HCT116 (cell line): ENCODE measurements around the gene RPTOR. TPM values are rescaled to one million over a fixed set of nuclear protein-coding genes. Genes with fewer than 3 reads are reported as not detected.

Experiments used
- ATAC-seq: fragments of 200-7000 bp; cut with Tn5 transposase; 2 replicates; pipeline ENCODE4 v1.9.1; 2020; ENCODE audit warnings: mild to moderate bottlenecking, moderate library complexity
- BruUV-seq: library from RNA; stranded (reverse); fragments of 400-500 nt; replicated peaks from 2 replicates; lab custom pipeline; 2021; lab: Mats Ljungman, UMichigan
- CTCF ChIA-PET: fragments of 300-600 bp; sonication (Branson Sonifier 250); formaldehyde crosslinking; loops from one replicate; lab custom pipeline; 2021; ENCODE audit warnings: antibody characterized with exemption; lab: Charles Lee
- POLR2A ChIA-PET: fragments of 300-600, 350-600 bp; sonication (Branson Sonifier 250); formaldehyde crosslinking; loops from one replicate; lab custom pipeline; 2021; ENCODE audit warnings: antibody characterized with exemption; lab: Charles Lee
- RAD21 ChIA-PET, 2 experiments: fragments of 300-600 bp; sonication (Branson Sonifier 250); formaldehyde crosslinking; loops; one replicate each; lab custom pipeline; 2023; ENCODE audit warnings: low total read pairs in 2 of 2; ENCODE audit not compliant: uncharacterized antibody in 2 of 2, unreplicated experiment in 2 of 2, low non-redundant PET in 1 of 2; lab: Charles Lee
- DNase-seq: peaks from one replicate; pipeline ENCODE4 v3.0.0-alpha.2; 2010; ENCODE audit warnings: low read depth, low spot score
- H2AFZ ChIP-seq: fragments of 200-600 bp; shearing (Covaris generic), sonication (generic); 2 replicates; pipeline ENCODE4 v1.6.1; 2017; ENCODE audit warnings: low read depth, mixed run types, mixed read lengths, antibody characterized with exemption, low read length; ENCODE audit not compliant: poor library complexity, severe bottlenecking
- H3K27ac ChIP-seq: 2 replicates; pipeline ENCODE4 v1.5.1; 2012; ENCODE audit warnings: low read depth, low read length
- H3K27me3 ChIP-seq: fragments of 200-600 bp; sonication (generic); 2 replicates; pipeline ENCODE4 v1.6.1; 2016; ENCODE audit warnings: mixed run types, low read length, mixed read lengths; ENCODE audit not compliant: insufficient read depth
- H3K36me3 ChIP-seq, 2 experiments: fragments of 200-500 bp in 1 of 2; fragments of 200-600 bp in 1 of 2; sonication (Bioruptor generic) in 1 of 2; sonication (generic) in 1 of 2; 2 replicates each; pipeline versions ENCODE4 v1.5.1 to v1.6.1; 2014 to 2016; ENCODE audit warnings: low read length in 2 of 2, inconsistent platforms in 1 of 2, mixed read lengths in 1 of 2, mixed run types in 1 of 2; ENCODE audit not compliant: insufficient read depth in 2 of 2, control insufficient read depth in 1 of 2
- H3K4me1 ChIP-seq, 2 experiments: fragments of 200-600 bp in 1 of 2; sonication (generic) in 1 of 2; 2 replicates each; pipeline versions ENCODE4 v1.5.1 to v1.6.1; 2012 to 2017; ENCODE audit warnings: low read length in 2 of 2, inconsistent platforms in 1 of 2, mild to moderate bottlenecking in 1 of 2, mixed read lengths in 1 of 2, mixed run types in 1 of 2, moderate library complexity in 1 of 2; ENCODE audit not compliant: insufficient read depth in 2 of 2, control insufficient read depth in 1 of 2
- H3K4me2 ChIP-seq: fragments of 200-600 bp; sonication (generic); 2 replicates; pipeline ENCODE4 v1.6.1; 2017; ENCODE audit warnings: mixed run types, low read length, mixed read lengths
- H3K4me3 ChIP-seq, 2 experiments: fragments of 200-600 bp in 1 of 2; sonication (generic) in 1 of 2; replicated peaks in 1 of 2; 2 replicates each; pipeline ENCODE4 v1.5.1; 2011 to 2016; ENCODE audit warnings: low read length in 2 of 2, control low read depth in 1 of 2, low read depth in 1 of 2, mild to moderate bottlenecking in 1 of 2, mixed read lengths in 1 of 2, mixed run types in 1 of 2
- H3K79me2 ChIP-seq: fragments of 200-600 bp; sonication (generic); 2 replicates; pipeline ENCODE4 v1.6.1; 2017; ENCODE audit warnings: mild to moderate bottlenecking, mixed run types, low read length, moderate library complexity, mixed read lengths; ENCODE audit not compliant: insufficient read depth
- H3K9ac ChIP-seq: fragments of 200-600 bp; sonication (generic); 2 replicates; pipeline ENCODE4 v1.6.1; 2016; ENCODE audit warnings: low read length, mixed read lengths
- H3K9me2 ChIP-seq: fragments of 200-600 bp; sonication (generic), shearing (Covaris generic); 2 replicates; pipeline ENCODE4 v1.6.1; 2017; ENCODE audit warnings: mixed run types, mild to moderate bottlenecking, moderate library complexity; ENCODE audit not compliant: insufficient read depth
- H3K9me3 ChIP-seq, 2 experiments: fragments of 200-500 bp in 1 of 2; fragments of 200-600 bp in 1 of 2; sonication (Bioruptor generic) in 1 of 2; sonication (generic) in 1 of 2; 2 replicates each; pipeline ENCODE4 v1.6.1; 2014 to 2017; ENCODE audit warnings: low read length in 2 of 2, mixed read lengths in 2 of 2, inconsistent platforms in 1 of 2, low read depth in 1 of 2, mild to moderate bottlenecking in 1 of 2, mixed run types in 1 of 2, moderate library complexity in 1 of 2; ENCODE audit not compliant: control insufficient read depth in 1 of 2, insufficient read depth in 1 of 2
- H4K20me1 ChIP-seq: fragments of 200-600 bp; sonication (generic), shearing (Covaris generic); 2 replicates; pipeline ENCODE4 v1.6.1; 2017; ENCODE audit warnings: mixed run types, mild to moderate bottlenecking, moderate library complexity; ENCODE audit not compliant: insufficient read depth
- CEBPB ChIP-seq: IDR thresholded peaks from 2 replicates; pipeline ENCODE4 v1.6.1; 2012; ENCODE audit warnings: low read depth
- CTCF ChIP-seq, 3 experiments: fragments of 200-600 bp in 1 of 3; sonication (generic) in 1 of 3; IDR thresholded peaks in 2 of 3; conservative IDR thresholded peaks in 1 of 3; 2 replicates each; pipeline ENCODE4 v1.5.1; 2012 to 2017; ENCODE audit warnings: low read depth in 2 of 3, low read length in 2 of 3, antibody characterized with exemption in 1 of 3, borderline replicate concordance in 1 of 3, control low read depth in 1 of 3, mild to moderate bottlenecking in 1 of 3, mixed read lengths in 1 of 3, mixed run types in 1 of 3, moderate library complexity in 1 of 3; ENCODE audit not compliant: insufficient read depth in 1 of 3
- EGR1 ChIP-seq: IDR thresholded peaks from 2 replicates; pipeline ENCODE4 v1.6.1; 2012; ENCODE audit warnings: low read depth
- ELF1 ChIP-seq: IDR thresholded peaks from 2 replicates; pipeline ENCODE4 v1.6.1; 2012; ENCODE audit warnings: low read depth, borderline replicate concordance
- EZH2phosphoT487 ChIP-seq: fragments of 200-600 bp; IDR thresholded peaks from 2 replicates; pipeline ENCODE4 v1.6.1; 2018; ENCODE audit warnings: antibody characterized with exemption, borderline replicate concordance
- JUND ChIP-seq: IDR thresholded peaks from 2 replicates; pipeline ENCODE4 v1.6.1; 2012
- MAX ChIP-seq: IDR thresholded peaks from 2 replicates; pipeline ENCODE4 v1.6.1; 2012
- POLR2A ChIP-seq: IDR thresholded peaks from 2 replicates; pipeline ENCODE4 v1.7.0; 2011; ENCODE audit warnings: borderline replicate concordance; ENCODE audit not compliant: insufficient read depth, insufficient read length; ENCODE audit errors: extremely low read depth
- POLR2AphosphoS5 ChIP-seq: IDR thresholded peaks from 2 replicates; pipeline ENCODE4 v1.6.1; 2011; ENCODE audit warnings: mild to moderate bottlenecking, low read depth, low read length, moderate library complexity
- RAD21 ChIP-seq: IDR thresholded peaks from 2 replicates; pipeline ENCODE4 v1.6.1; 2012; ENCODE audit warnings: low read depth, mild to moderate bottlenecking
- SP1 ChIP-seq: IDR thresholded peaks from 2 replicates; pipeline ENCODE4 v1.6.1; 2012; ENCODE audit warnings: low read depth
- ZNF274 ChIP-seq: fragments of 200-500 bp; sonication (Bioruptor generic); IDR thresholded peaks from 2 replicates; pipeline ENCODE4 v1.6.1; 2014; ENCODE audit warnings: mild to moderate bottlenecking, low read depth, low read length, inconsistent platforms
- intact Hi-C: fragments of 100-400 bp; cut with micrococcal nuclease; formaldehyde crosslinking; loops from 2 replicates; pipeline ENCODE4 v1.10.0; 2022
- total RNA-seq: library from RNA; stranded (reverse); gene quantifications from one replicate; pipeline ENCODE4 v1.2.1, GENCODE V29; 2021; ENCODE audit not compliant: unreplicated experiment
- TF ChIP-seq, protein P1 (sequence below): IDR thresholded peaks from 2 replicates; pipeline ENCODE4 v1.6.1; 2012
- TF ChIP-seq, protein P2 (sequence below): IDR thresholded peaks from 2 replicates; pipeline ENCODE4 v1.6.1; 2011; ENCODE audit warnings: mild to moderate bottlenecking, low read length, moderate library complexity; ENCODE audit not compliant: insufficient replicate concordance; ENCODE audit errors: extremely low read depth
- TF ChIP-seq, protein P3 (sequence below): IDR thresholded peaks from 2 replicates; pipeline ENCODE4 v1.6.1; 2012; ENCODE audit warnings: low read depth

RPTOR gene
- total RNA-seq, 1 experiment from 2014 or later = 69.5 TPM

GRCh38 chr17:80862481-80862961 is 317.9 kb downstream of the RPTOR start:
- BruUV-seq = no TSS peak
- Histone ChIP-seq H3K36me3 (peaks cover 0 to 4% of the 10 kb centered on the region in 2 experiments; a peak in 1 of 4 replicates), H3K4me2 (no peak overlapping the region), H3K9me3 (no peaks in the 10 kb centered on the region), H3K9ac (no peak overlapping the region), H4K20me1 (no peaks in the 10 kb centered on the region), H3K9me2 (no peaks in the 10 kb centered on the region), H3K79me2 (no peaks in the 10 kb centered on the region), H3K27ac (no peak overlapping the region), H3K4me3 (no peak overlapping the region), H2AFZ (no peak overlapping the region), H3K4me1 (peaks cover 0 to 15% of the 10 kb centered on the region in 2 experiments; a peak in 1 of 4 replicates), H3K27me3 (no peaks in the 10 kb centered on the region)
- ChIA-PET CTCF (interaction anchor here (1.2 kb wide), 1 partner anchor 37 kb away, joined by 4 read pairs; no protein-coding TSS in a partner anchor), POLR2A (no interaction called here), RAD21 (no interaction called here)
- TF ChIP-seq POLR2AphosphoS5 = no peak
- no peak for TF ChIP-seq RAD21
- TF ChIP-seq EGR1 = no peak
- no peak for TF ChIP-seq ZNF274
- TF ChIP-seq SP1 = no peak
- no peak for TF ChIP-seq JUND
- no peak for TF ChIP-seq POLR2A
- TF ChIP-seq MAX = no peak
- TF ChIP-seq, protein P1, sequence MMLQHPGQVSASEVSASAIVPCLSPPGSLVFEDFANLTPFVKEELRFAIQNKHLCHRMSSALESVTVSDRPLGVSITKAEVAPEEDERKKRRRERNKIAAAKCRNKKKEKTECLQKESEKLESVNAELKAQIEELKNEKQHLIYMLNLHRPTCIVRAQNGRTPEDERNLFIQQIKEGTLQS = no peak
- no peak for TF ChIP-seq CTCF (IDR thresholded peaks at IDR 0.05 in 2 of 3, conservative IDR thresholded peaks at IDR 0.05 in 1 of 3; ENCODE audit: borderline replicate concordance in 1 of 3, insufficient read depth in 1 of 3, low read depth in 2 of 3, low read length in 2 of 3)
- no peak for TF ChIP-seq ELF1
- TF ChIP-seq, protein P2, sequence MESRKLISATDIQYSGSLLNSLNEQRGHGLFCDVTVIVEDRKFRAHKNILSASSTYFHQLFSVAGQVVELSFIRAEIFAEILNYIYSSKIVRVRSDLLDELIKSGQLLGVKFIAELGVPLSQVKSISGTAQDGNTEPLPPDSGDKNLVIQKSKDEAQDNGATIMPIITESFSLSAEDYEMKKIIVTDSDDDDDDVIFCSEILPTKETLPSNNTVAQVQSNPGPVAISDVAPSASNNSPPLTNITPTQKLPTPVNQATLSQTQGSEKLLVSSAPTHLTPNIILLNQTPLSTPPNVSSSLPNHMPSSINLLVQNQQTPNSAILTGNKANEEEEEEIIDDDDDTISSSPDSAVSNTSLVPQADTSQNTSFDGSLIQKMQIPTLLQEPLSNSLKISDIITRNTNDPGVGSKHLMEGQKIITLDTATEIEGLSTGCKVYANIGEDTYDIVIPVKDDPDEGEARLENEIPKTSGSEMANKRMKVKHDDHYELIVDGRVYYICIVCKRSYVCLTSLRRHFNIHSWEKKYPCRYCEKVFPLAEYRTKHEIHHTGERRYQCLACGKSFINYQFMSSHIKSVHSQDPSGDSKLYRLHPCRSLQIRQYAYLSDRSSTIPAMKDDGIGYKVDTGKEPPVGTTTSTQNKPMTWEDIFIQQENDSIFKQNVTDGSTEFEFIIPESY = no peak
- no peak for TF ChIP-seq EZH2phosphoT487
- TF ChIP-seq, protein P3, sequence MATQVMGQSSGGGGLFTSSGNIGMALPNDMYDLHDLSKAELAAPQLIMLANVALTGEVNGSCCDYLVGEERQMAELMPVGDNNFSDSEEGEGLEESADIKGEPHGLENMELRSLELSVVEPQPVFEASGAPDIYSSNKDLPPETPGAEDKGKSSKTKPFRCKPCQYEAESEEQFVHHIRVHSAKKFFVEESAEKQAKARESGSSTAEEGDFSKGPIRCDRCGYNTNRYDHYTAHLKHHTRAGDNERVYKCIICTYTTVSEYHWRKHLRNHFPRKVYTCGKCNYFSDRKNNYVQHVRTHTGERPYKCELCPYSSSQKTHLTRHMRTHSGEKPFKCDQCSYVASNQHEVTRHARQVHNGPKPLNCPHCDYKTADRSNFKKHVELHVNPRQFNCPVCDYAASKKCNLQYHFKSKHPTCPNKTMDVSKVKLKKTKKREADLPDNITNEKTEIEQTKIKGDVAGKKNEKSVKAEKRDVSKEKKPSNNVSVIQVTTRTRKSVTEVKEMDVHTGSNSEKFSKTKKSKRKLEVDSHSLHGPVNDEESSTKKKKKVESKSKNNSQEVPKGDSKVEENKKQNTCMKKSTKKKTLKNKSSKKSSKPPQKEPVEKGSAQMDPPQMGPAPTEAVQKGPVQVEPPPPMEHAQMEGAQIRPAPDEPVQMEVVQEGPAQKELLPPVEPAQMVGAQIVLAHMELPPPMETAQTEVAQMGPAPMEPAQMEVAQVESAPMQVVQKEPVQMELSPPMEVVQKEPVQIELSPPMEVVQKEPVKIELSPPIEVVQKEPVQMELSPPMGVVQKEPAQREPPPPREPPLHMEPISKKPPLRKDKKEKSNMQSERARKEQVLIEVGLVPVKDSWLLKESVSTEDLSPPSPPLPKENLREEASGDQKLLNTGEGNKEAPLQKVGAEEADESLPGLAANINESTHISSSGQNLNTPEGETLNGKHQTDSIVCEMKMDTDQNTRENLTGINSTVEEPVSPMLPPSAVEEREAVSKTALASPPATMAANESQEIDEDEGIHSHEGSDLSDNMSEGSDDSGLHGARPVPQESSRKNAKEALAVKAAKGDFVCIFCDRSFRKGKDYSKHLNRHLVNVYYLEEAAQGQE = no peak
- TF ChIP-seq CEBPB = no peak
- no peak for DNase-seq
- intact Hi-C loops = no loop called here
- ATAC-seq = no peak
